ENCODE results near the gene SLC45A1.

DNA sequence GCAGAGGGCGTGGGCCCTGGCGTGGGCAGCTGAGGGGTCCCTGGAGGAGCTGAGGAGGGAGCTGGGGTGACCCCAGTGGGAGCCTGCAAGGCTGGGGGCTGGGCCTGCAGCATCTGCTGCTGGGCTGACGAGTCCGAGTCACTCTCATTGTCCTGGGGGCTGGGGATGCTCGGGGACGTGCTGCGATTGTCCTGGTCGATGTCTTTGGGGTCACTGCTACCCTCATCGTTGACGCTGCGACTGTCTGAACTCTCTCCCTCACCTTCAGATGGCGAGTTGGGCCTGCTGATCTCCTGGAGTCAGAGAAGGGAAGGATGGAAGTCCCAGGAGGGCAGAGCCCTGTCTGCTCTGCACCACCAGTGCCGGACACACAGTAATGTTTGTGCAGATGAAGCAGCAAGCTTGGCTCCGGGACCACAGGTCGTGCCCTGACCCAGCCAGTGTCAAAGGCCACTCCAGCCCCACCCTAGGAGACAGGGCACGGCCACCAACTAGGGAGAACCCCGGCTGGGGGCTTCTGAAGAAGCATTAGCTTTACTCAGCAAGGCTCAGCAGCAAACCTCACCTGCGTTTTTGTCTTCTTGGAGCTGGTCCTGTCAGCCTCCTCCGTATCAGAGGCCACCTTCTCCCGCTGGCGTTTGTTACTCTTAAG is 43.4 kb downstream of the SLC45A1 start:
- TF ChIP-seq POLR2AphosphoS5 (IDR thresholded peaks at IDR 0.05; ENCODE audit: insufficient read depth in 1 of 2, low read depth in 1 of 2) (peak in 1 of 2 donors; percentile 12), CTCF (IDR thresholded peaks at IDR 0.05) (no peak), POLR2A (IDR thresholded peaks at IDR 0.05) (no peak)

Data from vagina (tissue), 2 donors.